NCI-H524 (cell line): ENCODE measurements around the gene ZNF608.

Experiments
- DNase-seq, 2 experiments: peaks; one replicate each; lab custom pipeline; 2025; lab: John Stamatoyannopoulos, UW

Gene ZNF608

GRCh38 chr5:124738681-124739633 lies 7.5 kb downstream of the ZNF608 start:
- DNase-seq = peak in 1 of 2 experiments; percentile 67

DNA sequence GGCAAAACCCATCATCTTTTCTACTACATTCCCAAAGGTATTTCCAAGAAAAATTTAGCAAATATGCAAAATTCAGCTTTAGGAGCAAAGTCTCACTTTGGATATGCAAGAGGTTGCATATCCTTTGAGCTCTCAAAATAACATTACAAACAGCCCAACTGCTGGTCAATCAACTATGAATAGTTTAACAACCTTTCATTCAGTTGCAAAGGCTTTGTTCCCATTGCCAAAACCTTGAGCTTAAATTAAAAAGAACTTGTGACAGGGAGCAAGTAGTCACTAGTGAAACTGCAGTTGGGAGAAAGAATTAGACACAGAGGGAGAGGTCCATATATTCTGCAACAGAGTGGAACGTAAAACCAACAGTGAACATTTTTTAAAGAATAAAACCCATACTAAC lies 8.8 kb downstream of the ZNF608 start:
- no peak for DNase-seq

DNA sequence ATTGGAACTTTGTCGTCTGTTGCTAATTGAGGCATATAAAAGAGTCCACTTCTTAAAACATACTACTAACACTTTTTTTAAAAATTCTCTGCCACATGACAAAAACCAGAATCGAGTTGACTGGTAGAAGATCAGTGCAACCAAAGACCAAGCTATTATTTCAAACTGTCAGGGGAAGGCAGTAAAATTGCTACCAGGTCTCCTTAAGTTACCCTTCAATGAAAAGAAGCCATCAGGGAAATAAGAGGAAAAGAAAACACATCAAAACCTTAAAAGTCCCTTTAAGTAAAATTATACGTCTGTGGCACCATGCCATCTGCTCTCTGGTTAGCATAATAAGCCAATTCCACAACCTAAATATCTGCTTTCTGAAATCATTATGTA lies 9.6 kb downstream of the ZNF608 start:
- DNase-seq = peak in 1 of 2 experiments; percentile 25

DNA sequence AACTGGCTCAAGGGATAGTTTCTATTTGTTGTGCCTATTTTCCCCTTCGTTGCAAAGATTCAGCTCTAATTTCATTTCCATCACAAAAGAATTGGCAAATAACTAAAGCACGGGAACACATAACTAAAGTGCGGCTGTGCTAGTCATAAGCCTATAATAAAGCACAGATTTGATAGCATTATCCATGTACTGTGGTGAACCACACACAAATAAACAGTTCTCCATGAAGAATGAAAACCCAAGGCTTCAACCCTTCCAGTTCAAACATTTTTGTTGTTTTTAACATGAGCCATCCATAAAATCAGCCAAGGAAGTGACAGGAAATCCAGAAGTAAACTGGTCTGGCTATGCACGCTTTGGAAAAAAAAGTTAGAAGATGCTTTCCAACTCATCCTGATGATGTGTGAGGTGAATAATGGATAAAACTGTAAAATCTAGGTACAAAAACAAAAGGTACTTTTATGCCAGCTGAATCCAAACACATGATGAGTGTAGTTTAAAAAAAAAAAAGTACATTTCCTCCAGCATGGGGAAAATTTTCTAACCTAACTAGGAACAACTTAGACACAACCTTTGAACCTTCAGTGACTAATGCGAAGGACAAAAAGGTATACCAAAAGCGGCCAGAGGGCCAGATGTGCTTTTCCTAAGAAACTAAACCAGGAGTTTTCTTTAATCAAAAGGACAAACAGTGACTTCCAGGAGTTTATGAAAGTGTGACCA lies 10.2 kb downstream of the ZNF608 start:
- peak in 1 of 2 experiments; percentile 25 for DNase-seq

DNA sequence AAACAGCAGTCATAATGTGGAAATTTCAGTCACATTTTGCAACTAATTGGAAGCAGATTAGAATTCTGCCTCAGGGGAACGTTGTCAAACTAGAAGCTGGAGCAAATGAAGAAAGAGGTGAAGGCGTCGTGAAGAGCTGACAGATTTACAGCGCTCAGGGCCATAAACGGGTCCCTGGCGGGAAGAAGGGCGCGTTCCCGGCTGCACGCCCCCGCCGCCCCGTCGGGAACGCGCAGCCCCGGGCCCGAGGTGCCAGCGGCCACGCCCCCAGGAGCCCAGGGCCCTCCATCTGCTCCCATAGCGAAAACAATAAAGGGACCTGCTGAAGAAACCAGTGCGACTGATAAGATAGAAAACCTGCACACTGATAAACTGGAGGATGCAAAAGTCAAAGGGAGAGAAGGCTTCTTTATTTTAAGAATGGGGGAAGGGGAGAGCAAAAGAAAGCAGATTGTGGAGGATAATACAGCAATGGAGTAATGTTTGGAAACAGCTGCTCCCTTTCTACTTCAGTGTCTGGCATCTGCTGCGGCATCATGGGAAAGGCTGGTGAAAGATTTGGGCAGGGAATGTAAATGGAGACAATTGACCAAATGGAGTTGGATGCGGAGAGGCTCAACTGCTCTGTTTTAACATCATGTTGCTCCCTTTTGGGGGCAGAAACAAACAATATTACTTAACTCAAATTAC lies 11.1 kb downstream of the ZNF608 start:
- peak; percentile 92 for DNase-seq

GRCh38 chr5:124734574-124735168 lies 11.8 kb downstream of the ZNF608 start:
- DNase-seq = no peak

- DNase-seq = peak; percentile 61 to 75
Observed at GRCh38 chr5:124733329-124733650, 13.1 kb downstream of the ZNF608 start.

GRCh38 chr5:124732428-124733328 lies 13.8 kb downstream of the ZNF608 start:
- DNase-seq = no peak

GRCh38 chr5:124730381-124730780 lies 16.1 kb downstream of the ZNF608 start:
- no peak for DNase-seq

DNA sequence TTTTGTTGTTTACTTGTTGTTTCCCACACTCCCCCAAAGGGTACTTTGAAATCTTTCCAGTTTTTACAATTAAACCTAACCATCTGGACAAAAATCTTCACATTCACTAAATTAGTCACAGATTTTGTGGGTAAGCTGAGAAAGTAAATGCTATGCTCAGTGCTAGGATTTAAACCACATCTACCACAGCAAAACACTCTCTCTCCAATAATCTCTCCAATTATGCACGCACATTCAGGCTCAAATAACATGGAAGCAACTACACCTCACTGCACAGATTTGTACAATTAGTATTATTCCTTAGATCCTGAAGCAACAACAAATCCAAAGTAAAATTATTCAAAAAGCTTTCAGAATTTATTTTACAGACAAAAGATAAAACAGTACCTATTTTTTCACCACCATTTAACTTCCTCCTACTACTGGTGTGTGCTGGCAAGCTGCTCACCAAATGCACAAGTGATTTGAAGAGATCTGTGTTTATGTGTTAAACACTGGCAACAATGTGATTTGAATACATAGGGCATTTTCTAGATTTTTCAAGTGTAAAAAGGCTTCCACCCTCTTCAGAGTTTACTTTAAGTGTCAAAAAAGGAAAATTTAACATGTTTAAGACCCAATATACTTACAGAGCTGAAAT lies 16.6 kb downstream of the ZNF608 start:
- DNase-seq = peak in 1 of 2 experiments; percentile 66

- DNase-seq = no peak
Observed at GRCh38 chr5:124728968-124729332, 17.5 kb downstream of the ZNF608 start.

- no peak for DNase-seq
Observed at GRCh38 chr5:124728331-124728967, 18.0 kb downstream of the ZNF608 start.

- DNase-seq = no peak
Observed at GRCh38 chr5:124726631-124727362, 19.6 kb downstream of the ZNF608 start.

DNA sequence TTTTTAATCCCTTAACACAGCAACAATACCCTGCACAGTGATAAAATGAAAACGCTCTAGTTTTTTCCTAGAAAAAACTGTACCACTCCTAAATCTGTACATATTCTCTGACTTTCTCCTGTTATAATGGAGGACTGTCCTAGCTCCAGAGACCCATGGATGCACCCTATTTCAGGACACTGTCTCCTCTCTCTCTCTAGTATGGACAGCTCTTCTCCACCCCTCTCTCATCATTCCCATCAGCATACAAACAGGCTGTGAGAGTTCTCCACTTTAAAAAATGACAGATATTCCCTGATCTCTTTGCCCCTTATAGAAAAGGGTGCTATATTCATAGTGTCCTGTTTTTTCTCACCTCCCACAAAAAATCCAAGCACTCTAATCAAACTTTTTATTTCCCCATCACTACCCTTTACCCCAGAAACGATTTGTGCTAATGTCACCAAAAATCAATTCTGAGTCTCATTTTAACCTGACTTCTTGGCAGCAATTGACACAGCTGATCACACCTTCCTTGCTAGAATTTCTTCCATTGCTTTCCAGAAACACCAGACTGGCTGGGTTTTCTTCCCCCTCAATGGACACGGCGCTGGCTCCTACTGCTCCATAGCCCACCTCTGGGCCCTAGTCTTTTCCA lies 20.7 kb downstream of the ZNF608 start:
- DNase-seq = no peak

GRCh38 chr5:124725040-124725434 lies 21.4 kb downstream of the ZNF608 start:
- DNase-seq = no peak

DNA sequence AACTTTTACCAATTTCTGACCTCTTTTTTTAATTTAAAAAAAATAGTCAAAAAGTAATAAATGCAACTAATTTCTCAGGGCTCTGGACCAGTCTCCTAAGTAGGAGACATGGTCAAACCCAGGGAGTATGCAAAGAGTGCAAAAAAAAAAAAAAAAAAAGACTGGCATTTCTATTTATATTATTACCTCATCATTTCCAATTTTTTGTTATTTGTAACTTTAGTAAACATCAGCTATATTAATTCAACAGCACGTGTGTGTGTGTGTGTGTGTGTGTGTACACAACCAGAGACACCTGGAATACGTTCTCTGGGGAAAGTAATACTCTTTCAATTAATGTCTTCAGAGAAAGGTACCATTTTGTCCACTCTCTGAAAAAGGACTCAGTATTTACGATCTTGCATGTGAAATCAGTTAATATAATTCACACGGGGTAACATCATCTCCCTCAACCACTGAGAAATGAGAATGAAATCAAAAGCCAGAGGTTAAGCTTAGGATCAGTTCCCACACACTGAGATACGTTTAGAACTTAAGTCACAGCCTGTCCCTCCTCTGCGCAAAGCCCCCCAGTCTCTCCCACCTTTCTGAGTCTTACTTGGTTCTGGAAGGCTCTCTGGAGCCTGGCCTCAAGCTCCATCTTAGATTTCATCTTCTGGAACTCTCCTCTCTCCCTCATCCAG lies 21.9 kb downstream of the ZNF608 start:
- DNase-seq = no peak

DNA sequence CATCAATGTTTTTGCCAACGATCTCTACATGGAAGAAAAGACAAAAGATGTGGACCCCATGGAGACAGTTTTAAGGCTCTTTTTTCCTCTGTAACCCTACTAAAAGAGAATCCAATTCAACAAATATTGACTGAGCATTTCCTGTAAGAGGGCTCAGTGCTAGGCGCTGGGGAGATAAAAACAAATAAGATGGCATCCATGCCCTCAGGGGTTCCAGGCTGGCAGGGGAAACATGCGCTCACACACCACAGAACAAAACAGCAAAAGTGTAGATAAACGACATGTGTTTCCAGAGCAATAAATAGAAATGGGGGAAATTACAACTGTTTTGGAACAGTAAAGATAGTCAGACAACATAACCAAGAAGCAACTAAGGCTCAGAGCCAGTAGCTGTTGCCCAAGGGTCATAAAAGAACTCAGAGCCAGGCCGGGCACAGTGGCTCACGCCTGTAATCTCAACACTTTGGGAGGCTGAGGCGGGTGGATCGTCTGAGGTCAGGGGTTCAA lies 25.2 kb downstream of the ZNF608 start:
- DNase-seq = no peak

GRCh38 chr5:124720593-124720992 lies 25.8 kb downstream of the ZNF608 start:
- DNase-seq = no peak
